ENCODE measurements around the gene SOX6. TPM values are rescaled to one million over a fixed set of nuclear protein-coding genes. Genes with fewer than 3 reads are reported as not detected.

SOX6 gene
- total RNA-seq, 1 experiment from 2014 or later, result not detected

GRCh38 chr11:15936011-15936410 lies 420.3 kb downstream of the SOX6 start:
- no peak overlapping the region for H3T11ph ChIP-seq (ENCODE audit: low read length)

More at GRCh38 chr11:15936011-15936410, 420.3 kb downstream of the SOX6 start:
- H2BK20ac ChIP-seq (ENCODE audit: low read depth, low read length, poor library complexity, severe bottlenecking), result no peak overlapping the region
- H4K20me1 ChIP-seq (ENCODE audit: control insufficient read depth, insufficient read depth, insufficient read length), result no peaks in the 10 kb centered on the region
- no peak overlapping the region for H2AFZ ChIP-seq (ENCODE audit: low read length)
- H3K27ac ChIP-seq (ENCODE audit: insufficient read length, low read depth, low read length), result no peak overlapping the region
- no peaks in the 10 kb centered on the region for H3K79me2 ChIP-seq (ENCODE audit: insufficient read depth, low read length)
- no CpG with 5 or more reads among the region's 2 CpGs for whole genome bisulfite sequencing (ENCODE audit: extremely low coverage, insufficient read length, low lambda C conversion rate)
- H3K27me3 ChIP-seq (ENCODE audit: insufficient read depth, low read length), result no peaks in the 10 kb centered on the region
- peaks cover 3 to 6% of the 10 kb centered on the region in 2 experiments; a peak in 4 of 5 replicates for H3K9me3 Mint-ChIP-seq
- H2BK120ac ChIP-seq (ENCODE audit: low read depth, low read length, poor library complexity, severe bottlenecking), result no peak overlapping the region
- H4K91ac ChIP-seq (ENCODE audit: insufficient read length, low read depth, low read length), result no peak overlapping the region
- no peak overlapping the region for H3K18ac ChIP-seq (ENCODE audit: insufficient read length, low read depth, low read length)
- H2BK12ac ChIP-seq (ENCODE audit: insufficient read length, low read depth, low read length), result no peak overlapping the region
- H3K14ac ChIP-seq (ENCODE audit: insufficient read depth, low read length), result no peak overlapping the region
- no peaks in the 10 kb centered on the region for H3K4me1 ChIP-seq (ENCODE audit: insufficient read depth, low read length)
- no peak overlapping the region for H4K8ac ChIP-seq (replicated peaks; ENCODE audit: insufficient read length, low read depth, low read length)
- no peak overlapping the region for H2BK15ac ChIP-seq (ENCODE audit: low read depth, low read length)
- no peak overlapping the region for H2AK5ac ChIP-seq (ENCODE audit: insufficient read length, low read length)
- H3K4me3 Mint-ChIP-seq, result no peak overlapping the region
- no peaks in the 10 kb centered on the region for H3K23me2 ChIP-seq (ENCODE audit: insufficient read length, low read depth, low read length, poor library complexity, severe bottlenecking)
- H3K23ac ChIP-seq (ENCODE audit: insufficient read length, low read depth, low read length), result no peak overlapping the region
- no peaks in the 10 kb centered on the region for H3K79me1 ChIP-seq (ENCODE audit: insufficient read depth, low read depth, low read length, poor library complexity, severe bottlenecking)
- H2BK5ac ChIP-seq (ENCODE audit: insufficient read length, low read length), result no peak overlapping the region
- no peak overlapping the region for H3K9ac ChIP-seq (ENCODE audit: extremely low read depth, insufficient read length, low read length)
- H3K4ac ChIP-seq (ENCODE audit: low read depth, low read length), result no peak overlapping the region
- H3K9me3 ChIP-seq (ENCODE audit: control insufficient read depth, low read depth, low read length), result no peaks in the 10 kb centered on the region
- no peak overlapping the region for H3K56ac ChIP-seq (ENCODE audit: insufficient read length, low read depth, low read length)
- no peak overlapping the region for H3K27ac Mint-ChIP-seq
- no peak overlapping the region for H4K5ac ChIP-seq (ENCODE audit: insufficient read length, low read depth, low read length)
- peaks cover 34% of the 10 kb centered on the region for H3K27me3 Mint-ChIP-seq (ENCODE audit: low read depth)
- TF ChIP-seq CTCF (conservative IDR thresholded peaks at IDR 0.05), result no peak
- no peak overlapping the region for H3K4me2 ChIP-seq (ENCODE audit: insufficient read depth, insufficient read length, low read length)
- H3K4me1 Mint-ChIP-seq, result no peaks in the 10 kb centered on the region
- no peaks in the 10 kb centered on the region for H3K36me3 Mint-ChIP-seq (ENCODE audit: insufficient read depth in 1 of 3, low read depth in 3 of 3)
- DNase-seq, result no peak
